B cell (primary cell): Measurements from ENCODE around the gene ELMOD3. TPM values are rescaled to one million over a fixed set of nuclear protein-coding genes. Genes with fewer than 3 reads are reported as not detected.

Experiments used
- ATAC-seq: fragments of 200-7000 bp; cut with Tn5 transposase; one replicate; pipeline ENCODE4 v1.10.0; 2021; ENCODE audit warnings: low read depth, mild to moderate bottlenecking, moderate number of reproducible peaks, moderate library complexity
- CTCF ChIA-PET: fragments of 350-600 bp; sonication (Branson Sonifier 250); formaldehyde crosslinking; loops from one replicate; lab custom pipeline; 2021; ENCODE audit warnings: antibody characterized with exemption, inconsistent platforms; lab: Charles Lee
- POLR2A ChIA-PET: fragments of 350-600 bp; sonication (Branson Sonifier 250); formaldehyde crosslinking; loops from one replicate; lab custom pipeline; 2021; ENCODE audit warnings: antibody characterized with exemption; lab: Charles Lee
- DNase-seq: peaks from one replicate; pipeline ENCODE4 v3.0.0; 2013
- H2AFZ ChIP-seq: 2 replicates; pipeline ENCODE4 v1.6.1; 2012; ENCODE audit warnings: mild to moderate bottlenecking, low read depth, low read length; ENCODE audit not compliant: insufficient read depth, poor library complexity, severe bottlenecking
- H3K27ac ChIP-seq, 2 donors: 1 replicate in 1 of 2; 2 replicates in 1 of 2; pipeline ENCODE4 v1.5.1; 2012 to 2013; ENCODE audit warnings: low read length in 2 of 2, mild to moderate bottlenecking in 2 of 2, moderate library complexity in 1 of 2
- H3K27me3 ChIP-seq, 4 experiments: fragments of 200-600 bp in 1 of 4; sonication (generic) in 1 of 4; replicated peaks in 1 of 4; 1 replicate in 2 of 4; 2 replicates in 2 of 4; pipeline versions ENCODE4 v1.6.1 to v1.7.0; 2013 to 2016; ENCODE audit warnings: low read length in 3 of 4, mild to moderate bottlenecking in 2 of 4, mixed read lengths in 1 of 4, moderate library complexity in 1 of 4; ENCODE audit not compliant: insufficient read depth in 4 of 4, control insufficient read depth in 3 of 4; ENCODE audit errors: control extremely low read depth in 1 of 4
- H3K36me3 ChIP-seq, 2 experiments: replicated peaks in 1 of 2; 1 replicate in 1 of 2; 2 replicates in 1 of 2; pipeline versions ENCODE4 v1.6.1 to v1.7.1; 2013; ENCODE audit warnings: low read length in 1 of 2; ENCODE audit not compliant: insufficient read depth in 2 of 2, control insufficient read depth in 1 of 2; ENCODE audit errors: control extremely low read depth in 1 of 2, extremely low read depth in 1 of 2
- H3K4me1 ChIP-seq, 2 donors: fragments of 200-600 bp in 1 of 2; sonication (generic) in 1 of 2; 1 replicate in 1 of 2; 2 replicates in 1 of 2; pipeline versions ENCODE4 v1.5.1 to v1.6.1; 2013 to 2017; ENCODE audit warnings: low read length in 2 of 2; ENCODE audit not compliant: control insufficient read depth in 2 of 2, insufficient read depth in 2 of 2
- H3K4me2 ChIP-seq: replicated peaks from 2 replicates; pipeline ENCODE3; 2012; ENCODE audit warnings: mild to moderate bottlenecking, low read depth, low read length; ENCODE audit not compliant: poor library complexity, severe bottlenecking
- H3K4me3 ChIP-seq, 5 experiments: fragments of 200-600 bp in 1 of 5; sonication (generic) in 1 of 5; 1 replicate in 3 of 5; 2 replicates in 2 of 5; pipeline versions ENCODE4 v1.5.1 to v1.7.0; 2011 to 2016; ENCODE audit warnings: low read length in 4 of 5, mild to moderate bottlenecking in 4 of 5, low read depth in 2 of 5, control low read depth in 1 of 5, moderate library complexity in 1 of 5; ENCODE audit not compliant: insufficient read depth in 1 of 5; ENCODE audit errors: control extremely low read depth in 1 of 5, extremely low read depth in 1 of 5
- H3K79me2 ChIP-seq: fragments of 200-600 bp; sonication (generic); one replicate; pipeline ENCODE4 v1.6.0; 2016; ENCODE audit warnings: low read length; ENCODE audit not compliant: control insufficient read depth, insufficient read depth
- H3K9ac ChIP-seq: fragments of 200-600 bp; sonication (generic); 2 replicates; pipeline ENCODE4 v1.6.1; 2017; ENCODE audit warnings: mild to moderate bottlenecking, low read length, moderate library complexity
- H3K9me3 ChIP-seq, 3 donors: one replicate each; pipeline versions ENCODE4 v1.6.1 to v1.7.1; 2013; ENCODE audit warnings: low read length in 2 of 3; ENCODE audit not compliant: control insufficient read depth in 2 of 3, insufficient read depth in 1 of 3; ENCODE audit errors: control extremely low read depth in 1 of 3
- H4K20me1 ChIP-seq: 2 replicates; pipeline ENCODE4 v1.6.0; 2012; ENCODE audit warnings: mild to moderate bottlenecking, low read length; ENCODE audit not compliant: insufficient read depth, control insufficient read depth, poor library complexity, severe bottlenecking
- H3K27ac Mint-ChIP-seq: one replicate; pipeline ENCODE4 v1.8.0; 2021; ENCODE audit warnings: mixed read lengths
- H3K27me3 Mint-ChIP-seq: one replicate; pipeline ENCODE4 v1.8.0; 2021; ENCODE audit warnings: mixed read lengths
- H3K4me1 Mint-ChIP-seq: one replicate; pipeline ENCODE4 v1.8.0; 2021; ENCODE audit warnings: mixed read lengths
- H3K4me3 Mint-ChIP-seq: one replicate; pipeline ENCODE4 v1.8.0; 2021; ENCODE audit warnings: mixed read lengths
- H3K9me3 Mint-ChIP-seq: one replicate; pipeline ENCODE4 v1.8.0; 2022; ENCODE audit warnings: mixed read lengths; ENCODE audit not compliant: insufficient read depth
- CTCF ChIP-seq: fragments of 200-600 bp; IDR thresholded peaks from one replicate; pipeline ENCODE4 v1.8.0; 2022; ENCODE audit warnings: antibody characterized with exemption, mild to moderate bottlenecking
- EZH2 ChIP-seq: IDR thresholded peaks from 2 replicates; pipeline ENCODE4 v1.6.1; 2012; ENCODE audit warnings: borderline replicate concordance, low read depth, mild to moderate bottlenecking, moderate library complexity, low read length; ENCODE audit not compliant: insufficient read depth, poor library complexity, severe bottlenecking
- WGBS: methylation state at CpG from one replicate; pipeline ENCODE4 v1.1.5; 2013; ENCODE audit warnings: missing lambda C conversion rate; ENCODE audit not compliant: insufficient coverage; 5-methylcytosine and 5-hydroxymethylcytosine counted together
- intact Hi-C: fragments of 100-400 bp; cut with micrococcal nuclease; formaldehyde crosslinking; loops from one replicate; pipeline ENCODE4 v1.10.0; 2022
- polyA plus RNA-seq: library from polyadenylated mRNA; depleted of rRNA; stranded (reverse); fragments of >200 nt; gene quantifications from 2 replicates; pipeline ENCODE4 v1.2.3, GENCODE V29; 2012
- total RNA-seq, 2 donors: library from RNA; stranded (reverse); fragments of 120-200 nt in 1 of 2; gene quantifications; 1 replicate in 1 of 2; 2 replicates in 1 of 2; pipeline versions ENCODE4 v1.2.3 to v1.2.4, GENCODE V29; 2013 to 2022

The ELMOD3 gene
- total and polyA plus RNA-seq, 2 donors (not counting 1 experiment from before 2014, with no cell fraction given) = 34.3 to 57.6 TPM

GRCh38 chr2:85439986-85440385, 85.4 kb downstream of the ELMOD3 start:
- Histone ChIP-seq H3K79me2 (no peaks in the 10 kb centered on the region), H3K27me3 (peaks cover 0 to 3% (median 0%) of the 10 kb centered on the region in 4 experiments), H3K4me1 (peaks cover 25 to 33% of the 10 kb centered on the region in 2 donors), H3K4me2 (no peak overlapping the region), H3K36me3 (no peaks in the 10 kb centered on the region), H3K4me3 (no peak overlapping the region), H3K27ac (no peak overlapping the region), H3K9me3 (peaks cover 0 to 4% (median 0%) of the 10 kb centered on the region in 3 donors), H2AFZ (no peak overlapping the region), H4K20me1 (no peaks in the 10 kb centered on the region), H3K9ac (no peak overlapping the region)
- Mint-ChIP-seq H3K27ac (no peak overlapping the region), H3K27me3 (no peaks in the 10 kb centered on the region), H3K4me1 (peaks cover 34% of the 10 kb centered on the region), H3K4me3 (no peak overlapping the region), H3K9me3 (no peaks in the 10 kb centered on the region)
- intact Hi-C loops = no loop called here
- ATAC-seq (no peak), DNase-seq (no peak)
- ChIA-PET POLR2A (interaction anchor here (0.5 kb wide), 1 partner anchor 55 kb away, joined by 4 read pairs; no protein-coding TSS in a partner anchor), CTCF (no interaction called here)
- TF ChIP-seq EZH2 (no peak), CTCF (no peak)
- 84% methylated on average over 7 of the region's 7 CpGs for WGBS

- ATAC-seq (no peak), DNase-seq (no peak)
- no peak overlapping the region for H3K27ac ChIP-seq
- no peak overlapping the region for H2AFZ ChIP-seq
- H3K9me3 ChIP-seq = no peaks in the 10 kb centered on the region
- Mint-ChIP-seq H3K4me1 (peaks cover 28% of the 10 kb centered on the region), H3K27ac (no peak overlapping the region), H3K27me3 (no peaks in the 10 kb centered on the region), H3K9me3 (no peaks in the 10 kb centered on the region), H3K4me3 (no peak overlapping the region)
- TF ChIP-seq EZH2 = no peak
- TF ChIP-seq CTCF = no peak
- no peaks in the 10 kb centered on the region for H3K79me2 ChIP-seq
- WGBS = 100% methylated on average over 3 of the region's 5 CpGs
- intact Hi-C loops = no loop called here
- H3K4me2 ChIP-seq = no peak overlapping the region
- CTCF ChIA-PET = interaction anchor here (0.6 to 1.5 kb wide), 3 partner anchors 20 to 99 kb away, joined by 3 to 5 read pairs (median 3); no protein-coding TSS in a partner anchor
- H4K20me1 ChIP-seq = no peaks in the 10 kb centered on the region
- H3K4me3 ChIP-seq = no peak overlapping the region
- POLR2A ChIA-PET = interaction anchor here (0.5 to 0.6 kb wide), 2 partner anchors 54 to 91 kb away, joined by 4 to 5 read pairs; no protein-coding TSS in a partner anchor
- no peak overlapping the region for H3K9ac ChIP-seq
- no peaks in the 10 kb centered on the region for H3K36me3 ChIP-seq
- H3K27me3 ChIP-seq = peaks cover 0 to 3% (median 0%) of the 10 kb centered on the region in 4 experiments
- H3K4me1 ChIP-seq = peaks cover 18 to 25% of the 10 kb centered on the region in 2 donors
Observed at GRCh38 chr2:85440729-85441128, 86.2 kb downstream of the ELMOD3 start.
